ENCODE data around the gene LCN10. TPM values are rescaled to one million over a fixed set of nuclear protein-coding genes. Genes with fewer than 3 reads are reported as not detected.

The LCN10 gene
- total and polyA plus RNA-seq, 4 experiments from 2014 or later, result 0.22 to 1.3 (median 0.70) TPM

- peaks cover 5 to 8% of the 10 kb centered on the region in 2 donors for H3K27me3 Mint-ChIP-seq
- Histone ChIP-seq H3K9me3 (ENCODE audit: control insufficient read depth in 1 of 2, low read length in 2 of 2) (no peaks in the 10 kb centered on the region), H3K27me3 (ENCODE audit: insufficient read depth, low read length) (no peaks in the 10 kb centered on the region), H3K4me1 (ENCODE audit: insufficient read depth, low read length) (no peaks in the 10 kb centered on the region), H3K36me3 (ENCODE audit: insufficient read depth, low read length) (no peaks in the 10 kb centered on the region), H3K27ac (ENCODE audit: low read depth, low read length) (no peak overlapping the region), H3K4me3 (ENCODE audit: low read length in 2 of 2) (no peak overlapping the region)
- CTCF ChIA-PET (ENCODE audit: partially characterized antibody), result interaction anchor here (0.6 to 1.3 kb wide), 3 partner anchors 13 to 275 kb away, joined by 3 read pairs; no protein-coding TSS in a partner anchor
- H3K36me3 Mint-ChIP-seq, result no peaks in the 10 kb centered on the region
- peaks cover 0 to 9% (median 4%) of the 10 kb centered on the region in 8 donors for H3K9me3 Mint-ChIP-seq
- no peak overlapping the region for H3K4me3 Mint-ChIP-seq
- H3K4me1 Mint-ChIP-seq, result peaks cover 0 to 2% (median under 1%) of the 10 kb centered on the region in 4 donors
- peak overlapping the region in 1 of 7 donors; percentile 70 for H3K27ac Mint-ChIP-seq
- no peak for DNase-seq
- intact Hi-C loops (cut with micrococcal nuclease), result no loop called here
- POLR2A ChIA-PET (ENCODE audit: partially characterized antibody), result no interaction called here
These were observed 16.9 kb upstream of the LCN10 start for GRCh38 chr9:136759436-136760325.

GRCh38 chr9:136759001-136759400 lies 16.3 kb upstream of the LCN10 start:
- Mint-ChIP-seq H3K4me1 (peaks cover 0 to 2% (median under 1%) of the 10 kb centered on the region in 4 donors), H3K27ac (no peak overlapping the region), H3K4me3 (no peak overlapping the region), H3K27me3 (peaks cover 5 to 8% of the 10 kb centered on the region in 2 donors), H3K36me3 (no peaks in the 10 kb centered on the region), H3K9me3 (peaks cover 0 to 9% (median 4%) of the 10 kb centered on the region in 8 donors)
- no peaks in the 10 kb centered on the region for H3K36me3 ChIP-seq (ENCODE audit: insufficient read depth, low read length)
- intact Hi-C loops (cut with micrococcal nuclease), result no loop called here
- no peaks in the 10 kb centered on the region for H3K27me3 ChIP-seq (ENCODE audit: insufficient read depth, low read length)
- no peaks in the 10 kb centered on the region for H3K9me3 ChIP-seq (ENCODE audit: control insufficient read depth in 1 of 2, low read length in 2 of 2)
- ChIA-PET CTCF (ENCODE audit: partially characterized antibody) (interaction anchor here (0.6 to 1.2 kb wide), 4 partner anchors 9 to 31 kb away, joined by 3 to 5 read pairs (median 3); no protein-coding TSS in a partner anchor), POLR2A (ENCODE audit: partially characterized antibody) (interaction anchor here (0.7 kb wide), 1 partner anchor 23 kb away, joined by 3 read pairs; no protein-coding TSS in a partner anchor)
- no peak overlapping the region for H3K4me3 ChIP-seq (ENCODE audit: low read length in 2 of 2)
- no peaks in the 10 kb centered on the region for H3K4me1 ChIP-seq (ENCODE audit: insufficient read depth, low read length)
- no peak overlapping the region for H3K27ac ChIP-seq (ENCODE audit: low read depth, low read length)
- DNase-seq, result no peak

GRCh38 chr9:136757751-136758140 lies 15.0 kb upstream of the LCN10 start:
- ChIA-PET POLR2A (ENCODE audit: partially characterized antibody) (interaction anchor here (0.9 kb wide), 1 partner anchor 30 kb away, joined by 3 read pairs; no protein-coding TSS in a partner anchor), CTCF (ENCODE audit: partially characterized antibody) (interaction anchor here (1.0 kb wide), 2 partner anchors 20 to 28 kb away, joined by 3 to 5 read pairs; no protein-coding TSS in a partner anchor)
- Histone ChIP-seq H3K27ac (ENCODE audit: low read depth, low read length) (no peak overlapping the region), H3K9me3 (ENCODE audit: control insufficient read depth in 1 of 2, low read length in 2 of 2) (no peaks in the 10 kb centered on the region), H3K4me3 (ENCODE audit: low read length in 2 of 2) (no peak overlapping the region), H3K36me3 (ENCODE audit: insufficient read depth, low read length) (no peaks in the 10 kb centered on the region), H3K4me1 (ENCODE audit: insufficient read depth, low read length) (no peaks in the 10 kb centered on the region), H3K27me3 (ENCODE audit: insufficient read depth, low read length) (no peaks in the 10 kb centered on the region)
- peak in 1 of 5 donors; percentile 34 for DNase-seq
- peaks cover 0 to 10% (median 5%) of the 10 kb centered on the region in 8 donors for H3K9me3 Mint-ChIP-seq
- no peak overlapping the region for H3K4me3 Mint-ChIP-seq
- H3K4me1 Mint-ChIP-seq, result peaks cover 0 to 2% (median under 1%) of the 10 kb centered on the region in 4 donors
- no peak overlapping the region for H3K27ac Mint-ChIP-seq
- H3K27me3 Mint-ChIP-seq, result peaks cover 5 to 8% of the 10 kb centered on the region in 2 donors
- intact Hi-C loops (cut with micrococcal nuclease), result no loop called here
- no peaks in the 10 kb centered on the region for H3K36me3 Mint-ChIP-seq

- POLR2A ChIA-PET (ENCODE audit: partially characterized antibody), result no interaction called here
These were observed 14.6 kb upstream of the LCN10 start for GRCh38 chr9:136757328-136757727.

GRCh38 chr9:136756836-136757235 lies 14.1 kb upstream of the LCN10 start:
- intact Hi-C loops (cut with micrococcal nuclease), result no loop called here
- ChIA-PET POLR2A (ENCODE audit: partially characterized antibody) (no interaction called here), CTCF (ENCODE audit: partially characterized antibody) (no interaction called here)
- peaks cover 5 to 9% of the 10 kb centered on the region in 2 donors for H3K27me3 Mint-ChIP-seq
- H3K9me3 Mint-ChIP-seq, result peaks cover 0 to 19% (median 13%) of the 10 kb centered on the region in 8 donors
- no peak overlapping the region for H3K27ac ChIP-seq (ENCODE audit: low read depth, low read length)
- H3K36me3 Mint-ChIP-seq, result peaks cover 0 to 4% of the 10 kb centered on the region in 2 donors
- peak in 1 of 5 donors; percentile 7 for DNase-seq
- H3K27ac Mint-ChIP-seq, result no peak overlapping the region
- H3K27me3 ChIP-seq (ENCODE audit: insufficient read depth, low read length), result no peaks in the 10 kb centered on the region
- no peak overlapping the region for H3K4me3 ChIP-seq (ENCODE audit: low read length in 2 of 2)
- no peaks in the 10 kb centered on the region for H3K4me1 ChIP-seq (ENCODE audit: insufficient read depth, low read length)
- H3K4me3 Mint-ChIP-seq, result no peak overlapping the region
- peaks cover 0 to 5% of the 10 kb centered on the region in 2 donors for H3K9me3 ChIP-seq (ENCODE audit: control insufficient read depth in 1 of 2, low read length in 2 of 2)
- no peaks in the 10 kb centered on the region for H3K36me3 ChIP-seq (ENCODE audit: insufficient read depth, low read length)
- H3K4me1 Mint-ChIP-seq, result peaks cover 0 to 2% (median under 1%) of the 10 kb centered on the region in 4 donors

More at GRCh38 chr9:136757328-136757727, 14.6 kb upstream of the LCN10 start:
- Mint-ChIP-seq H3K9me3 (peaks cover 0 to 14% (median 9%) of the 10 kb centered on the region in 8 donors), H3K4me1 (peaks cover 0 to 2% (median under 1%) of the 10 kb centered on the region in 4 donors), H3K36me3 (peaks cover 0 to 3% of the 10 kb centered on the region in 2 donors), H3K4me3 (no peak overlapping the region), H3K27me3 (peaks cover 5 to 8% of the 10 kb centered on the region in 2 donors), H3K27ac (no peak overlapping the region)
- Histone ChIP-seq H3K4me1 (ENCODE audit: insufficient read depth, low read length) (no peaks in the 10 kb centered on the region), H3K4me3 (ENCODE audit: low read length in 2 of 2) (no peak overlapping the region), H3K27ac (ENCODE audit: low read depth, low read length) (no peak overlapping the region), H3K9me3 (ENCODE audit: control insufficient read depth in 1 of 2, low read length in 2 of 2) (peaks cover 0 to under 1% of the 10 kb centered on the region in 2 donors), H3K27me3 (ENCODE audit: insufficient read depth, low read length) (no peaks in the 10 kb centered on the region), H3K36me3 (ENCODE audit: insufficient read depth, low read length) (no peaks in the 10 kb centered on the region)
- intact Hi-C loops (cut with micrococcal nuclease), result no loop called here
- peak in 1 of 5 donors; percentile 4 for DNase-seq
- CTCF ChIA-PET (ENCODE audit: partially characterized antibody), result interaction anchor here (1.0 kb wide), 2 partner anchors 21 to 28 kb away, joined by 3 to 5 read pairs; no protein-coding TSS in a partner anchor

- Histone ChIP-seq H3K4me1 (ENCODE audit: insufficient read depth, low read length) (no peaks in the 10 kb centered on the region), H3K36me3 (ENCODE audit: insufficient read depth, low read length) (no peaks in the 10 kb centered on the region), H3K27ac (ENCODE audit: low read depth, low read length) (no peak overlapping the region), H3K27me3 (ENCODE audit: insufficient read depth, low read length) (no peaks in the 10 kb centered on the region), H3K9me3 (ENCODE audit: control insufficient read depth in 1 of 2, low read length in 2 of 2) (peaks cover 0 to 6% of the 10 kb centered on the region in 2 donors), H3K4me3 (ENCODE audit: low read length in 2 of 2) (no peak overlapping the region)
- intact Hi-C loops (cut with micrococcal nuclease), result no loop called here
- Mint-ChIP-seq H3K36me3 (peaks cover 0 to 4% of the 10 kb centered on the region in 2 donors), H3K27ac (no peak overlapping the region), H3K4me3 (no peak overlapping the region), H3K27me3 (peaks cover 5 to 11% of the 10 kb centered on the region in 2 donors), H3K9me3 (peaks cover 3 to 26% (median 19%) of the 10 kb centered on the region in 8 donors), H3K4me1 (peaks cover 0 to 2% (median under 1%) of the 10 kb centered on the region in 4 donors)
- no peak for DNase-seq
- CTCF ChIA-PET (ENCODE audit: partially characterized antibody), result no interaction called here
- POLR2A ChIA-PET (ENCODE audit: partially characterized antibody), result interaction anchor here (0.5 kb wide), 1 partner anchor 29 kb away, joined by 6 read pairs; no protein-coding TSS in a partner anchor
These were observed 13.3 kb upstream of the LCN10 start for GRCh38 chr9:136756134-136756438.
